ENCODE measurements around the gene HACD2.

Gene HACD2

DNA sequence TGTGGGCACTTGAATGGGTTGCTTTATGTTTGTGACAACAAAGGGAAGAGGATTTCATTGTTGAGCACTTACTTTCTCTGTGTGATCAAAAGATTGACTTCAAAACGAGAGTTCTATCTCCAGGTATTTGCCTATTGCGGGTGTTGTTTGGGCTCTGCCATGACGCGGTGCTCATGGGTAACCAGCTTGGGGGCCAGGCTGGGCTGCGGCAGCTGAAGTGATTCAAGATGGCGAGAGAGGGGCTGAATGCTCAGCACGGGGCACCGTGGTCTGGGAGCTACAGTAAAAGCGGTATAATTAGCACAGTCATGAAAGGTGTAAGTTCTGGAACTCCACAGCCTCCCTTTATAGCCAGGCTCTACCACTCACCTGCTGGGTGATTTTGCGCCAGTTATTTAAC, 105.0 kb downstream of the HACD2 start:
- no peak for DNase-seq

DNA sequence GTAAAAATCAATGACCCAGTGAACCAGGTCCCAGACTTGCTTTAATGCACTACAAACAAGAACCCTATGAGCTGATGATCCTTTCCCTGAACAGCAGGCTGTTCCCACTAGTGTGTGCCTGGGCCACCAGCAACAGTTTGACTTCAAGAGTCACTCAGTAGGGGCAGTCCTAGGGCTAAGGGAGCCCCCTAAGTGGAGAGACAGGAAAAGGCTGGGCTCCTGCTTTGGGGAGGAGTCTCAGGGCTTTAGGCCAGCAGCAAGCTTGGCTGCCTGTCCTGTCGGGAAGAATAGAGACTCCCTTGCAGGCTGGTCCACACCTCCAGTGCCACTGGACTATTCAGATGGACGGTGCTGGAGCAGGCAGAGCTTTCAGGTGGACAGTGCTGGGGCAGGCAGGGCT, 106.5 kb downstream of the HACD2 start:
- no peak for DNase-seq

DNA sequence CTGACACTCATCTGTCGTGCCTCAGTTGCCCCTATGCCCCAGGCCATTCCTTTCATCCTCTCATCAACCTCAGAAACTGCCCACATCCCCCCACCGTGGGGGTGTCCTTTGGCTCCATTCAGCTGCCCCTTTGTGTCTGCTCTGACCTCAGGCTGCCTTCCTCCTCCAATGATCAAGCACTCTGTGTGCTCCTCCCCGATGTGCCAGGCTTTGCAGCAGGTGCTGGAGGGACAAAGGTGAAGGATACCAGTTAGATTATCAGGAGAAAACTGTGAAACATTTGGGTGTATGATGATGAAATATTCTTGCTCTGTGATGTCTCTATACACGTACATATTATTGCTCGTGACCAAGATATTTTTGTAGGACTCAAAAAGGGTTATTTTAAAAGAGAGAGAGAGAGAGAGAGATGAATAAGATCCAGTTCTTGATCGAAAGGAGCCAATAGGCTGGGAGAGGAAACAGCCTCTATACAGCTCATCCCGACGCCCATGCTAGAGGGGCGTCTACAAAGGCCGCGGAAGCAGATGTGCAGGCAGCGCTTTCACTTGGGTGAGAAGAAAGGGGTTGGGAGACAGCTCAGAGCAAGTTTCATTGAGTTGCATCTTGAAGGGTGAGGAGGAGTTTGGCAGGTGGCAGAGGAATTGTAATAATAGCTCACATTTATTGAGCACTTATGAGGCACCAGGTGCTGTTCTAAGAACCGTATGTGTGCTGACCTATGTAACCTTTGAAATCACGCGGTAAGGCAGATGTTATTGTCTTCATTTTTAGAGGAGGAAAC, 107.7 kb downstream of the HACD2 start:
- DNase-seq, result no peak

DNA sequence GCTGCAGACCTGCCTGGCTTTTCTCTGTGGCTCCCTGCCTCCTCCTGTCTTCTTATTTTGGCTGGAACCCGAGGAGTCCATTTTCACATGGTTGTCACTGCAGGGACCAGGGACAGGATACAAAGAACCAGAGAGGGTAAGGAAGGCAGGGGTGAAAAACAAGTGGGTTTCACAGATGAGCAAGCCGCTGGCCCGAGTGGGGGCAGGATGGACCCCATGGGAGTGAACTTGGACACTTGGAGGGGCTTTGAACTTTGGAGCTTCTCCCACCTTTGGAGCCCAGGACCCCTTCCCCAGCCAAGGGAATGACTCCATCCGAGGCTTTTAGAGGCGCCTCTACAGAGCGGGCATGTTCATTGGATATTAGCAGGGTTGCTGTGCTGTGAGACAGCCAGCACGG, 109.1 kb downstream of the HACD2 start:
- DNase-seq, result no peak

DNA sequence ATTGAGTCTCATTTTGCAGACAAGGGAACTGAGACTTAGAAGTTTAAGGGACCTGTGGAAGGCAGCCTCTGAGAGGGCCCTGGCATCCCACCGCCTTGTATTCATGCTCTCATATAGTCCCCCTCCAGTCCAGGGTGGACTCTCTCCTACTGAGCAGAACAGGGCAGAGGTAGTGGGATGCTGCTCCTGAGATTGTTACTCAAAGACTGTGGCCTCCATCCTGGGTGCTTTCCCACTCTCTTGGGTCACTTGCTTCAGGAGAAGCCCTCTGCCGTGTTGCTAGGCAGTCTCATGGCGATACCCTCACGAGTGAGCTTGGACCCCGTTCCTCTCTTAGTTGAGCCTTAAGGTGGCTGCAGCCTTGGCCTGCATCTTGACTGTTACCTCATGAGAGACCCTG, 113.7 kb downstream of the HACD2 start:
- no peak for DNase-seq

DNA sequence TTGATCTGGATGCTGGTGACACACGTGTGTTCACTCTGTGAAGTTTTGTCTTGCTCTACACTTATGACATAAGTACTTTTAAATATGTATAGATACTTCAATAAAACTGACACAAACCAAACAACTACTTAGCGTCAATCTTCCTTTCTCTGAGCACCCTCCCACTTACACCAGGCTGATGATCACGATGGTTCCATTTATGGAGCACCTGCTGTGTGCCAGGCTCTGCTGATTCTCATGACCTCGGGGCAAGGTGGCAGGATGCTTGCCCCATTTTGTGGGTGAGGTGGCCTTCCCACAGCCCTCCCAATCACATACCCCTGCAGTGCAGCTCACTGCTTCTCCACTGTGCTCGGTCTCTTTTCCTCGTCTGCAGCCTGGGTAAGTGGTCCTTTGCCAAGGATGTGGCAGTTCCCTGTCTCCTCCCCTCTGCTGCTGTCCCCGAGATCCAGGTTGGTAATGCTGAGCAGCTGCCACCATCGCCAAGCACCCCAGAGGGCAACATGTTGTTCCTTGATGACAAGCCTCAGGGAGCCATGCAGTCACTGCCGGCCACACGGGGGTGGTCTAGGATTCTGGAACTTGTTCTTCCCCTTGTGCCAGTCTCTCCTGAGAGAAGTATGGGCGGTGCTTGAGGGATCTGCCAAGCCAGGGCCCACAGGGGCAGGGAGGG, 115.4 kb downstream of the HACD2 start:
- DNase-seq, result no peak

DNA sequence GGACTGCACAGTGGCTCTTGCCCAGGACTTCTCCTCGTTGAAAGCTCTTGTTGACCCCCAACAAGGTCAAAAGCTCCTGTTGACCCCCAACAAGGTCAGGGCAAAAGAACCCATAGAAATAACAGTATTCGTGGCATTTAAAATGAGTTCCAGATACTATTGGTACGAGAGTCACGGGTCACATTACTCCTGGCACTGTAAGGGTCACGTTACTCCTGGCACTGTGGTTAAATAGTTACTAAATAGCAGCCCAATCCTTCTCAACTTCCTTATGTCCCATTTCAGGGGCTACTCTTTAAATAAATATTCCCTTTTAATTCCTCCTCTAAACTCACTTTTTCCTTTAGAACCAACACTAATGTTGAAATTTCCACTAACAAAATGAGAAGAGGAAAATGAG, 117.8 kb downstream of the HACD2 start:
- DNase-seq, result no peak

DNA sequence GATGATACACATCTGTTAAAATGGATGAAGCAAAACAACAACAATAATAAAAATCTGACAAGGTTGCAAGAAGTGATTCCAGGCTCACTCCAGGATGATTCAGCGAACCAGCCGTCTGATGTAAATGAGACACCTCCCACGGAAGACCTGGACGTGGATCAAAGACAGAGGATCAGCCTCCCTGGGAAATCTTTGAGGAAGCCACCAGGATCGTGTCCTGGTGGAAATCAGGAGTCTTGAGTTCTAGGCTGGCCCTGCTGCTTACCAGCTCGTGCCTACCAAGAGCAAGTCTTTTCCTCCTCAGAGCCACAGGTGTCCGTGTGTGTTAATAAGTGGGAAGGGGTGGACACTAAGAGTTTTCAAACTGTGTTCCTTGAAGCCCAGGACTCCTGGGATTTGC, 120.6 kb downstream of the HACD2 start:
- no peak for DNase-seq

DNA sequence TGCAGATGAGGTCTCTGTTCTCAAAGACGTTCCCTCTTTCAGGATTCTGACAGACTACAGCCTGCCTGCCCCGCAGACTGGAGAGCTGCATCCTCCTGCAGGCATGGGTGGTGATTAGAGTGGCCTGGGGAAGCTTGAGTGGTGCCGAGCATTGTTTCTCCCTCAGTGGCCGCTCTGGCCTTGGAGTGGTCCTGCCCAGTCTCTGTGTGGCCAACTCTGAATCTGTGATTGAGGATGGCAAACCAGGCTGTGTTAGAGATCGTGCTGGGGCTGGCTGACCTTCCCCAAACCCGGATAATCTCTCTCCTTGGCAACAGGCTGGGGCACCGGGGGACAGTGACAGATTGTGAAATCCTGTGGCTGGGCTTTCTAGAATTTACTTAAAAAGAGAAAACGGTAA, 125.0 kb downstream of the HACD2 start:
- no peak for DNase-seq

DNA sequence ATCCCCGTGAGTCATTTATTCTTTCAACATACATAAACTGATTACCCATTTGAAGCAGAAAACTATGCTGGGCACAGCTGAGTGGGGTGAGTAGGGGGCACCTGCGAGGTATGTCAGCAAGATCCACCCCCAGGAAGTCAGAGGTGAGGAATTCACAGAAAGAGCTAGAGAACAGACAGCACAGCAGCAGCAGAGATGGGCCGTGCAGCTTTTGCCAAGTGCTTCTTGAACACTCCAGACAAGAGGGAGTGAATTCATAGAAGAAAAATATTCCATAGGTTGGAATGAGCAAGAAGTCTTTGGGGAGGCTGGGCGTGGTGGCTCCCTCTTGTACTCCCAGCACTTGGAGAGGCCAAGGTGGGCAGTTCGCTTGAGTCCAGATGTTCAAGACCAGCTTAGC, 126.6 kb downstream of the HACD2 start:
- DNase-seq, result no peak

DNA sequence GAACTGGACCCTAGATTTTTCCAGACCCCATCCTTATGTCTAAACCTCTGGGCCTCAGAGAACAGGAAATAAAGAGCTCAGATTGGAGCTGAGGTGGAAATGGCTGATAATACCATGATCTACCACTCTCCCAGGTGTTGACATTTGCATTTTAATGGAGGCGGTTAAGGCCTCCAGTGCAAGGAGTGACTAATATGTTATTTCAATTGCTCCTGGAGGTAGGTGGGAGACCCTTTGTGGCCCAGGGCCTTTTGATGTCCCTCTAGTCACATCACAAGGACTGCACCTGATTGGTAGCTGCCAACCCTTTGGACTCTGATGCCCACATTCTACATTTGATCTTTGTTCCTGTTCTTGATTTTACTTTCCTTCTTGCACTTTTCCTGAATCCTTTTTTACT, 127.0 kb downstream of the HACD2 start:
- DNase-seq, result no peak

DNA sequence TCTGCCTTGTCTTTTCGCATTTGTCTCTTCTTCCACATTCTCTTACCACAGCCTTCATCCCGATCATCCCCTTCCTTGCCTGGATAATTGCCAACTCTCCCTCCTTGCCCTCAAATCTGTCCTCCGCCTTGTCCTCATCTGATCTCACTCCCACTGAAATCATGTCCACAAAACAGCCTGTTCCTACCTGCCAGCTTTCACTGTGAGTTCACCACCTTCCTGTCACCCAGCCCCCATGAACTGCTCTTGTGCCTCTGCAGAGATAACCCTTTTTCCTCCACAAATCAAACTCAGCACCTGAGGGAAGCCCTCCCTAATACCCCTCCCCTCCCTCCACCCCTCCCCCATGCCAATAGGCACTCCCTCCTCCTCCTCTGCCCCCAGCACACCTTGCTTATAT, 131.2 kb downstream of the HACD2 start:
- no peak for DNase-seq

DNA sequence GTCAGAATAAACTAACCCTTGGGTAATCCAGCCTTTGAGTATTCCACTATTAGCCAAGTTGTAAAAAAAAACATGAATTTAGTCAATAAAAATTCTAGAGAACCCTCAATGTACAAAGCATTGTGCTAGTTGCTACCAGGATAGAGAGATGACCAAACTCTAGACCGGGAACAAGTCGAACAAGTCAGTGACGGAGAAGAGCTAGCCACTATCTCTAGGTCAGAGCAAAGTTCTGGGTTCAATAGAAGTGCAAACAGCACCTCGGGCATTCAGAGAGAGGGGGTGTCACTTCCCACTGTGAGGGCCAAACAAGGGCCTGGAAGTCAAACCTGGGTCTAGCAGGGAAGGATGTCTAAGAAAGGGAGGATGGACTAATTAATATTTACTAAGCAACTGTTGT, 133.7 kb downstream of the HACD2 start:
- no peak for DNase-seq

DNA sequence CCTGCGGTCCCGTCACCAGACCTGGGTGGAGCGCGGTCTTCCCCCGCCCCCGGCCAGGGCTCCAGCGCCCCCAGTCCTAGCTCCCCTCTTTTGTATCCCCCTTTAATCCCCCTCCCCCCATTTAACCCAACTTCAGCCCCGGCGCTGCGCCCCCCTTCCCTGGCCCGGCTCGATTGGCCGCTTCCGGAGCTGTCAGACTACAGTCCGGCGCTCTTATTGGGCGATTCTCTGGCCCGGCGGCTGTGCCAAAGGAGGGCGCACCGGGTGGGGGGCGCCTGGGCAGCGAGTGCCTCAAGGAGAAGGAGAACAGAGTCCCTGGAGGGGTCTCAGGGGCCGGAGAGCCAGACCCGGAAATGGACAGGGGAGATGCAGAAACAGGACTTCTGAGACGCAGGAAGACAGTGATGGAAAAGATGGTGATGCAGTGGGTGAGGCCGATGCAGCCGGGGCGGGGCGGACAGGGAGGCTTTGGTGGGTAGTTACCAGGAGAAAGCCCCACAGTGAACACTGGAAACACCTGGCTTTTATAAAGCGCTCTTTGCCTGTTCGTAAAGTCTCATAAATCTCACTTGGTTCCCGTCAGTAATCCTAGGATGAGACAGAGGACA, 134.8 kb downstream of the HACD2 start:
- no peak for DNase-seq

DNA sequence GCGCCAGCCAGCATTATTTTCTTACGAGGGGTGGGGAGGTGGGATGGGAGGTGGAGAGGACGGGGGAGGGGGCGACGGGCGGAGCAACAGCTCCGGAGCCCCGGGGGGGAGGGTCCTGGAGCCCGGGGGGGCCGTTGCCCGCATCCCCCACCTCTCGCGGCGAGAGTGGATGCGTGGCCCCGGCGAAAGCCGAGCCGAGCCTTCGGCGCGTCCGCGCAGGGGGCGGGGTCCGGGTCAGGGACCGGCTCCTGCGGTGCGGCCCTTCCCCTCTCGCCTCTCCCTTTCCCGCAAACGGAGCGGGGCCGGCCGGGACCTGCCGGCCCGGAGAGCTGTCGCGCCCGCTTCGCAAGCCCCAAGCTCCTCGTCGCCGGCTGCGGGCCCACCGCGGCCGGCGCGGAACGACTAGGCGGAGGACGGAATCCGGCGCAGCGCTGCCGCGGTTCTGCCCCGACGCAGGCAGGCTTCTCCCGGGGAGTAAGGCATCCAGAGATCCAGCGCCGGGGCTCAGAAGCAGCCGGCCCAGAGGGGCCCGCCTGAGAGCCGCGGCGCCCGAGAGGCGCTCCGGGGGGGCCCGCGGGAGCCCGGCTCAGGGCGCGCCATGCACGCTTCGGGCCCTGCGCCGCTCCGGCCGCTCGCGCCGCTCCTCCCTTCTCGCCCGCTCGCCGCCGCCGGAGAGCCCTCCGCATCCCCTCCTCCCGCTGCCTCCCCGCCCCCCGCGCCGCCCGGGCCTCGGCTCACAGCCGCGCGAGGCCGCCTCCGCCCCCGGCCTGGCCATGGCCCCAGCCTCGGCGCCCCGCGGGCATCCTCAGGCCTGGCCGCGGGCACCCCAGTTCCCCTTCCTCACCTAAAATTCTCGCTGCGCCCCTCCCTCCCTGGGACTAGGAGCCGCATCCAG, 135.5 kb downstream of the HACD2 start:
- DNase-seq, result no peak

DNA sequence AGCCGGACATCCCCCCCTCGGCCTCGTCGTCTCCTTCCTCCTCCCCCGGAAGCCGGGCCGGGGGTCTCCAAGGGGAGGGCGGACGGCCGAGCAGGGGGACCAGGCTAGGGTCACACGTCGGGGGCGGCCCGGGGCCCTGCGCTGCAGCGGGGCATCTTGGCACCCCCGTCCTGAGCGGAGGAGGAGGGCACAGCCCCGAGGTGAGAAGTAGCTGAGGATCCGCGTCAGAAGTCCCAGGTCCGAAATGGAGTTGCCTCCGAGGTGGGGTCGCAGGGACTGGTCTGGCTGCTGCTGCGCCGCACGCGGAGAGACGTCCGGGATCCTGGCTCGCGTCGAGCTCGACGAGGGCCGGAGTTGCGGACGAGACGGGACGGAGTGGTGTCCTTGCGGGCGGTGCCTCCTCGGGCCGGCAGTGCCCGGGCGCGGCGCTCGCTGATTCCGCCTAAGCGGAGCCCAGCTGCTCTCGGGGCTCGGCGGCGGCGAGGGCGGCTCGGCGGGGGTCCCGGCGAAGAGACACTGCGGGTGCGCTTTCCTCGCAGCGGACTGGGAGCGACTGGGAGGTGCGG, 136.2 kb downstream of the HACD2 start, which contains the start of gene ADCY5:
TSS of gene ADCY5 (minus strand) at position 555 of the 566 bp plus-strand sequence. CDS start at position 10, 545 bp downstream.
- DNase-seq, result no peak

DNA sequence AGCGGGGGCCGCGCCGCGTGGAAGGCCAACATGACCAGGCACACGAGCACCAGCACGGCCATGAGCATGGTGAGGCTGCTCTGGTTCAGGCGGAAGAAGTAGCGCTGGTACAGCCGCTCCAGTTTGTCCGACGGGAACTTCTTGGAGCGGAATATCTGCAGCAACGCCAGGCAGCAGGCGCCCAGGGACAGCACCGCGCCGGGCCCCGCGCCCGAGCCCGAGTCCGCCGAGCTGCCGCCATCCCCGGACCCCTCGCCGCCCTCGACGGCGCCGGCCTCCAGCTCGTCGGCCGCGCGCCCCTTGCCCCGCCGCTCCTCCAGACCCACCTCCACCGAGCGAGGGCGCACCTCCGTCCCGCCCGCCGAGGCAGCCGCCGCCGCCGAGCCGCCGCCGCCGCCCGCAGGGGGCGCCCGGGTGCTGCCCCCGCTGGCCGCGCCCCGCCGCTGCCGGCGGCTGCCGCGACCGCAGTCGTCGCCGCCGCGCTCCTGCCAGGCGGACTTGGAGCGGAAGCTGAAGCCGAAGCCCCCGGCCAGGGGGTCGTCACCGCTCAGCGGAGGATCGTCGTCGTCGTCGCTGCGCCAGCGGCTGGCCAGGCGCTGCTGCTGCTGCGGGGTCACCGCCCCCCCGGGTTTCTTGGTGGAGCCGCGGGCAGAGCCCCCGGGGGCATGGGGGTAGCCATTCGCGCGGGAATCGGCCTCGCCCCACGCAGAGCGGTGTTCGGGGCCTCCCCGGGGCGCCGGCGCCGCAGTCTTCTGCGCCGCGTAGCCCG, 136.9 kb downstream of the HACD2 start:
- DNase-seq, result no peak

DNA sequence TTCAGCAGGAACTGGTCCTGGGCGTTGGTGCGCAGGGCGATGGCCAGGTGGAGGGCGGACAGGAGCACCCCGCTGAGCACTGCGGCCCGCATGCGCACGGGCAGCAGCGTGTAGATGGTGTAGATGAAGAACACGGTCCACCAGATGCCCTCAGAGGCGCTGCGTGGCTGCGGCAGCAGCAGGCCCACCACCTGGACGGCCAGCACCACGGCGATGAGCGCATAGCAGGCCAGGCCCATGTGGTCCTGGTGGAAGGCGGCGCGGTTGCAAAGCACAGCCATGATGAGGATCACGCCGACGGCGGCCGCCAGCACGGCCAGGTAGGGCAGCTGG, 137.5 kb downstream of the HACD2 start:
- DNase-seq, result no peak

DNA sequence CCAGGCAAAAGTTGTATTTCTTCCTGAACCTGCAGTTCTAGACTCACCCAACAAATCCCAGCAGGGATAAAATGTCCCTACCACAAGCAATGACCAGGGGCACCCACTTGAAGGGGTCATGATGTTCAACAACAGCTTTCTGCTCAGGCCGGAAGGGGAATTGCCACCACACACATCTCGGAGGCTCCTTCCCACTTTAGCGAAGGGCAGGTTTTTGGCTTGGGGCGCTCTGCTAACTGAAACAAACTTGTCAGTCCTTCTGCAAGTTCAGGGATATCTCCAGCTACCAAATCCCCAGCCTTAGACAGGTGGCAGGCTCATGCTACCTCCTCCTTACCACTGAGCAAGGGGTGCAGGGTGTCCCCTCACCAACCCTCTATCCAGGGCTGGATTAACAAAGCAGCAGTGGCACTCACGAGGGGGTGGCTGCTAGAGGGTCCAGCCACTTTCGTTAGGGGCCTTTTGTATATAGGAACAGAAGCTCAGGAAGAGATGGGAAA, 138.2 kb downstream of the HACD2 start:
- no peak for DNase-seq

DNA sequence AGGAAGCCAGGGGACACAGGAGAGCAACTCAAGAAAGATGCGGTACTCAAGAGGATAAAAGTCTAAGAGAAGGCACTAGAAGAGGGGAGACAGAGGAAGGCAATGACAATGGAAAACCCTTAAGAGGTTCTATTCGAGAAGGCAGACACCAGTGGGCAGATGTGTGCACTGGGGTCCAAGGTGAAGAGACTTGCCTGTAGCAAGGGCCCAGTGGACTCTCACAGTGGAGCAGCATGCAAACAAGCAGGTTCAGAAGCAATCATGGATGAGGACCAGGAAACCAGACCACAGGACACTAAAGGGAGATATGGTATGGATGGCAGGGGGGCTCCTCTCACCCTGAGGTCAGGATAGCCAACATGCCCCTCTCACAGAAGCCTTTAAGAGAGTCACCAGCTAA, 138.6 kb downstream of the HACD2 start:
- no peak for DNase-seq

DNA sequence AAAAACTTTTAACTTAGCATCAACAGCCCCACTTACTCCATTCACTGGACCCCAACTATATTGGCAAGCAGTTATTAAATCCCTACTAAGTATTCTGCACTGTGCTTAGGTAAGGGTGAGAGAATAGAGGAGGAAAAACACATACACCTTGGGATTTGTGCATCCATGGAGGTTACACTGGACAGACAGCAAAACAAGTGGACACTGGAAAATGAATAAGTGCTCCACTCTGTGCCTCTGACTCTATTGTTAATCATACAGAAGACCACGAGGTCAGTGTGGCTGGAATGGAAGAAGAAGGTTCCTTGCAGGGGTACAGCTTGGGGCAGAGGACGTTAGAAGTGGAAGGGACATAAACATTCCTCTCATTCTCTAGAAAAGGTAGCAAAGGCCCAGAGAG, 139.2 kb downstream of the HACD2 start:
- DNase-seq, result no peak

DNA sequence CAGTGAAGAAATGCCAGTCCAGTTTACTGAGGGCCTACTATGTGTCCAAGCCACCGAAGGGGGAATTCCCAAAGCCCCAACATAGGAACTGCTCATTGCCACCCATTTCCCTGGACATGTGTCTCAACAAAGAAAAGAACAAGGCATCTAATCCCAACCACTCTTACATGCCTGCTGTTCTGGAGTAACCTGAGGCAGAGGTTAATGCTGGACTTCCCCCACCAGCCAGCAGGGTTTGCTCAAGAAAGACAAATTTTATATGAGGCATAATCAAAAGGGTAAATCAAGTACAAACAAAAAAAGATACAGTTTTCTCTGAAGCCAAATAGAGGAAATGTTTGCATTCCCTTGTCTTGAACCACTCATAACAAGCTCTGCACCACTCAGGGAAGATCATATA, 140.1 kb downstream of the HACD2 start:
- no peak for DNase-seq
